GM21619 (cell line): ENCODE results near the gene MRGPRG.
"Not testable (repeated sequence)": the region's sequence is repeated elsewhere in the genome, so short reads cannot be mapped to it uniquely, and the experiment has no call there.

Experiments
- ATAC-seq: cut with Tn5 transposase; IDR thresholded peaks from one replicate; pipeline ENCODE4 v1.9.1; 2021; ENCODE audit not compliant: unreplicated experiment

MRGPRG gene

DNA sequence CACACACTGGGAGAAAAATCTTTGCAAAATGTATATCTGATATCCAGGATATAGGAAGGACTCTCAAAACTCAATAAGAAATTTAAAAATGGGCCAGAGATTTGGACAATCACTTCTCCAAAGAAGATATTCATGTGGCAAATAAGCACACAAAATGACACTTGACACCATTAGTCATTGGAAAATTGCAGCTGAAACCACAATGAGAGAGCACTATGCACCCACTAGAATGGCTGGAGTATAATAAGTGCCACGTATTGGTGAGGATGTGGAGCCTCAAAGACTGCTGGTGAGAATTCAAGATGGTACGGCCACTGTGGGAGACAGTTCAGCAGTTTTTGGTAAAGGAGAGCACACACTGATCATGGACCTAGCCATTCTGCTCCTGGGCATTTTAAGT is 40.7 kb downstream of the MRGPRG start:
- no peak for ATAC-seq

DNA sequence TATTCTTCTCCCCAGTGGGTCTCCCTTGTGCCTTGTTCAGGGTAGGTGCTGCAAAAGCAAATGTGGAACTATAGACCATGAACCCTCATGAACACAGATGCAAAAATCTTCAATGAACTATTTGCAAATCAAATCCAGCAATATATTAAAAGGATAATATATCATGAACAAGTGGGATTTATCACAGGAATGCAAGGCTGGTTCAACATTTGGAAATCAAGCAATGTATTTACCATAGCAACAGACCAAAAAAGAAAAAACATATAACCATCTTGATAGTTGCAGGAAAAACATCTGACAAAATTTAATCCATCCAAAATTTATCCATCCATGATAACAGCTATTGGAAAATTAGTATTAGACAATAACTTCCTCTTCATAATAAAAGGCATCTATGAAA is 42.1 kb downstream of the MRGPRG start:
- no peak for ATAC-seq

DNA sequence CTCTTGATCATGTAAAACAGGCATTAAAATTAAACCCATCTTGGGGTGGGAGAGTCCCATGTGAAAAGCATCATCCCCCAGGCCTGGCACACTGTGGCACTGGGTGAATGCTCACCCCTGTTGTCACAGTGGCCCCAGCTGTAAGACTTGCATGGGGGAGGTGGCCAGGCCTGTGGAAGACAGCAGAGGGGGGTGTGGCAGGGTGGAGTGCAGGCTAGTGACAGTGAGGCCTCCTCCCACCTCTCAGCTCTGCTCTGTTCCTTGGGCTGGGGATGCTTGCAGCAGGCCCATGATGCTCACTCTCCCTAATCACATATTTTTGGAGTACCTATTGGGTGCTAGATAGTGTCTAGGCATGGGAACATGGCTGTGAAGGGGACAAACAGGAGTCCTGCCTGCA is 43.4 kb downstream of the MRGPRG start:
- no peak for ATAC-seq

- no peak for ATAC-seq
Observed at GRCh38 chr11:3174387-3174786, 44.2 kb downstream of the MRGPRG start.

DNA sequence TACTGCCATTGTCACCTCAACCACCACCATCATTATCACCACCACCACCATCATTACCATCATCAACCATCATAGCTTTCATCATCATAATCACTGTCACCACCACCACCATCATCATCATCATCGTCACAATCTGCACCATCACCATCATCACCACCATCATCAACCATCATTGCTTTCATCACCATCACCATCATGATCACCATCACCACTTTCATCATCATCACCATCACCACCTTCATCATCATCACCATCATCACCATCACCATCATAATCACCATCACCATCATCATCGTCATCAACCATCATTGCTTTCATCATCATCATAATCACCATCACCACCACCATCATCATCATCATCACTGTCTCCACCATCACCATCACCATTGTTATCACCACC is 44.8 kb downstream of the MRGPRG start:
- no peak for ATAC-seq

GRCh38 chr11:3171931-3172560 is 46.6 kb downstream of the MRGPRG start:
- ATAC-seq = no peak

GRCh38 chr11:3170756-3171650 is 47.6 kb downstream of the MRGPRG start:
- no peak for ATAC-seq

DNA sequence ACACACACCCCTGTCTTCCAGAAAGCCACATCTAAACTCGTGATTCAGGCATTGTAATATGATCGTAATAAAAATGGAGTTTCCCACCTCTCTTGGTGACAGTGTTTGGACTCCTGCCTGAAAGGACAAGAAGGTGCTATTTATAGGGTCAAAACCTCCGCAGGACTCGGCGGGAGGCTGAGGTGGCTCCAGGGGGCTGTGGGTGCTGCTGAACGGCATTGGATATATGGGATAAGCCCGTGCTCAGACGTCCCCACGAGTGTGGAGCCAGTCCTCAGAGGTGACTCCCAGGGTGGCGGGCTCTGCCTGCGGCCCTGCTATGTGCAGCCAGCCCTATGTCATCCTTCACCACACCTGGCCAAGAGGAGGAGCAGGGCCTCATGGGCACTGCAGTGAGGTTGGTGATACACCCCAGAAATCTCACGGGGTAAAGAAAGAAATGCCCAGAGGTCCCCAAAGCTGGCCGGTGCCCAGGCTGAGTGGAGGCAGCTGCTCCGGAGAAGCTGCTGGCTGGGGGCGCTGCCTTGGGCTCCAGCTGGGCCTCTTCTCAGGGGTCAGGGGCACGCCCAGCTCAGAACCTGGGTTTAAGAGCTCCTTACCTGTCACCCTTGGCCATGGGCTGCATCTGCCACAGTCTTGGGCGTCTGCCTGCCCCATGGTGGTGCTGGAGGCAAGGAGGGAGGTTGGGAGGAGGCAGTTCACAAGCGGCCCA is 48.4 kb downstream of the MRGPRG start:
- ATAC-seq = no peak

DNA sequence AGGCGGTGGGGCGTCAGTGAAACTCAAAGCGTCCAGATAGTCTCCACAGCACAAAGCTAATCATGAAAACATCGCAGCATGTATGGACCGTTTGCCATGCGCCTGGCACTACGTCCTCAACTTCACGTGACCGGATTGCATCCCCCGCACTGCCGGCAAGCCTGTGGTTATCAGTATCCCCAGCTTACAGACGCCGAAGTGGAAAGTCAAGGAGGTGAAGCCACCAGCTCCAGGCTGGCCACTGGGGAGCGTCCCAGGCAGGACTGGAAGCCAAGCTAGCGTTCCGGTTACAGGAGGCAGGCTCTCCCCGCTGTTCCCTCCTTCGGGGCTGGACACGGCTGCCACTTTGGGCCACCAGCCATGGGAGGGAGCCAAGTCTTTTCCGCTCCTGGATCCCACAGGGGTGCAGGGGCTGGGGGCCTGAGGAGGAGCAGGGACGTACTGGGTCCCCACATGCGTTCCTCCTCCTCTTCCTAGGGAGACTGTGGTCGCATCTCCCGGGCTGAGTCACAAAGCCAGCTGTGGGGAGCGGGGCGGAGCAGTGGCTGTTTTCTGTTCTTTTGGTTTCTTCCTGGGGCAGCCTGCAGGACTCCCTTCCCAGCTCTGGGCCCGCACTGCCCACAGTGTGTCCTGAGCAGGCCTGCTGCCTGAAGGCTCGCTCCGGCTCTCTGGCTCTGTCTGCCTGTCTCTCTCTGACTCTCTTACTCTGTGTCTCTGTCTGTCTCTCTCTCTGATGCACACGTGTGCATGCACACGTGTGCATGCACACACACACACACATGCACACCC is 49.2 kb downstream of the MRGPRG start:
- no peak for ATAC-seq

DNA sequence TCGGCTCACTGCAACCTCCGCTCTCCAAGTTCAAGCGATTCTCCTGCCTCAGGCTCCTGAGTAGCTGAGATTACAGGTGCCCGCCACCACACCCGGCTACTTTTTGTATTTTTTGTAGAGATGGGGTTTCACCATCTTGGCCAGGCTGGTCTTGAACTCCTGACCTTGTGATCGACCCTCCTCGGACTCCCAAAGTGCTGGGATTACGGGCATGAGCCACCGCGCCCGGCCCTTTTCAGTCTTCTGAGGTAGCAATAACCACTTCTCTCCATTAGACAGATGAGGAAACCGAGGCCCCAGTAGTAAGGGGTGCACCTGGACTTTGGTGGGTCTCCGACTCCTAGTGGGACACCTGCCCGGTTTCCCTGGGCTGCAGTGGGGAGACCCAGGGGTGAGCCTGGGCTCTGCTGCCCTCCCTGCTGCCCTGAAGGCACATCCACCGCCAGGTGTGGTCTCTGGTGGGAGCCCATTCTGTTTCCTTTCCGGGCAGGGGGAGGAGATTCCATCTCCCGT is 49.8 kb downstream of the MRGPRG start:
- not testable (repeated sequence) for ATAC-seq
